Measurements from ENCODE around the gene RIC8A. TPM values are rescaled to one million over a fixed set of nuclear protein-coding genes. Genes with fewer than 3 reads are reported as not detected.

Gene RIC8A
- total and polyA plus RNA-seq, 9 of the 15 experiments (the other 6 are each of a cell fraction or from before 2014, with no cell fraction given): 10.7 to 108 (median 72.1) TPM

DNA sequence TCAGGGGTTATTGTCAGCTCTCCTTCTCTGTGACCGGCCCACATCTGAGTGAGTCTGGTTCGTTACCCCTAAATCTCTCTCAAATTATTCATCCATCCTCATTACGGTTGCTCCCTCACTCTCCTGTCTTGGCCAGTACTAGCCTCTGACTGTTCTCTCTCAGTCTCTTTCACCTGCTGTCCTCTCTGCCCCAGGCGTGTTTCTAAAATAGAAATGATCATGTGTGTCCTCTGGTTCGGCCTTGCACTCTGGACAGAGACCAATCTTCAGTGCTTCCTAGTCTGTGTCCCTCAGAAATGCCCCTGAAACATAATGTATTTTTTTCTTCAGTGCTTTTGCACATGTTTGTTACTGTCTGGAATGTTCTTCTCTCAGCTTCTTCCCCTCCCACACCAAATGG is 34.1 kb downstream of the RIC8A start:
- no TSS peak for BruUV-seq (replicated peaks)
- POLR2A ChIA-PET: interaction anchor here (1.3 kb wide), 1 partner anchor 100 kb away, joined by 3 read pairs; no protein-coding TSS in a partner anchor
- WGBS (ENCODE audit: insufficient coverage, low coverage, missing lambda C conversion rate): 94% methylated on average over 5 of the region's 5 CpGs
- Histone ChIP-seq H3K9me1 (ENCODE audit: control insufficient read depth, insufficient read depth, low read length) (no peaks in the 10 kb centered on the region), H3K27me3 (ENCODE audit: control insufficient read depth in 2 of 2, insufficient read depth in 2 of 2, low read length in 2 of 2) (no peaks in the 10 kb centered on the region), H2AFZ (ENCODE audit: low read depth, low read length) (no peak overlapping the region), H3K79me2 (ENCODE audit: control insufficient read depth, insufficient read depth, low read length) (peaks cover 58% of the 10 kb centered on the region), H3K27ac (ENCODE audit: extremely low read depth, low read depth, low read length) (no peak overlapping the region; the same call in 2 of the 3 replicates), H3K4me3 (no peak overlapping the region), H3K9me3 (replicated peaks; ENCODE audit: control insufficient read depth, insufficient read depth, low read depth, low read length) (no peaks in the 10 kb centered on the region), H4K20me1 (replicated peaks; ENCODE audit: control insufficient read depth, insufficient read depth, low read length) (peaks cover 10% of the 10 kb centered on the region; the same call in 1 of the 2 replicates), H3K9ac (ENCODE audit: insufficient read depth in 1 of 2, low read depth in 2 of 2, low read length in 2 of 2) (no peak overlapping the region), H3K36me3 (ENCODE audit: control insufficient read depth, insufficient read depth, low read length) (peaks cover 84% of the 10 kb centered on the region), H3K4me2 (ENCODE audit: insufficient read depth, low read length) (no peak overlapping the region), H3K4me1 (replicated peaks in 1 of 2; ENCODE audit: control insufficient read depth in 2 of 2, insufficient read depth in 2 of 2, low read length in 2 of 2) (peaks cover 8 to 12% of the 10 kb centered on the region in 2 experiments; a peak in 4 of 5 replicates)
- no peak for DNase-seq (ENCODE audit: extremely low read depth in 1 of 4, low spot score in 3 of 4)
- ATAC-seq: no peak
- CTCF ChIA-PET (ENCODE audit: low intra/inter-chr PET ratio): no interaction called here
- no peak for FAIRE-seq
- in situ Hi-C loops (cut with MboI) (no loop called here), intact Hi-C loops (cut with micrococcal nuclease) (no loop called here)
- TF ChIP-seq MCM5 (IDR thresholded peaks at IDR 0.05; ENCODE audit: low read depth): no peak
- TF ChIP-seq HLTF (IDR thresholded peaks at IDR 0.05): no peak
- TF ChIP-seq, protein P1, sequence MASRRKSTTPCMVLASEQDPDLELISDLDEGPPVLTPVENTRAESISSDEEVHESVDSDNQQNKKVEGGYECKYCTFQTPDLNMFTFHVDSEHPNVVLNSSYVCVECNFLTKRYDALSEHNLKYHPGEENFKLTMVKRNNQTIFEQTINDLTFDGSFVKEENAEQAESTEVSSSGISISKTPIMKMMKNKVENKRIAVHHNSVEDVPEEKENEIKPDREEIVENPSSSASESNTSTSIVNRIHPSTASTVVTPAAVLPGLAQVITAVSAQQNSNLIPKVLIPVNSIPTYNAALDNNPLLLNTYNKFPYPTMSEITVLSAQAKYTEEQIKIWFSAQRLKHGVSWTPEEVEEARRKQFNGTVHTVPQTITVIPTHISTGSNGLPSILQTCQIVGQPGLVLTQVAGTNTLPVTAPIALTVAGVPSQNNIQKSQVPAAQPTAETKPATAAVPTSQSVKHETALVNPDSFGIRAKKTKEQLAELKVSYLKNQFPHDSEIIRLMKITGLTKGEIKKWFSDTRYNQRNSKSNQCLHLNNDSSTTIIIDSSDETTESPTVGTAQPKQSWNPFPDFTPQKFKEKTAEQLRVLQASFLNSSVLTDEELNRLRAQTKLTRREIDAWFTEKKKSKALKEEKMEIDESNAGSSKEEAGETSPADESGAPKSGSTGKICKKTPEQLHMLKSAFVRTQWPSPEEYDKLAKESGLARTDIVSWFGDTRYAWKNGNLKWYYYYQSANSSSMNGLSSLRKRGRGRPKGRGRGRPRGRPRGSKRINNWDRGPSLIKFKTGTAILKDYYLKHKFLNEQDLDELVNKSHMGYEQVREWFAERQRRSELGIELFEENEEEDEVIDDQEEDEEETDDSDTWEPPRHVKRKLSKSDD (conservative IDR thresholded peaks at IDR 0.05; ENCODE audit: low read length): no peak
- TF ChIP-seq ASH1L (IDR thresholded peaks at IDR 0.05; ENCODE audit: borderline replicate concordance, low read depth, partially characterized antibody): no peak
- no peak for TF ChIP-seq CBX3 (IDR thresholded peaks at IDR 0.05; ENCODE audit: borderline replicate concordance in 1 of 2, low read length in 2 of 2)
- TF ChIP-seq TAF1 (IDR thresholded peaks at IDR 0.05; ENCODE audit: control insufficient read depth, extremely low read depth, insufficient read depth, low read length, severe bottlenecking): no peak
- TF ChIP-seq, protein P2, sequence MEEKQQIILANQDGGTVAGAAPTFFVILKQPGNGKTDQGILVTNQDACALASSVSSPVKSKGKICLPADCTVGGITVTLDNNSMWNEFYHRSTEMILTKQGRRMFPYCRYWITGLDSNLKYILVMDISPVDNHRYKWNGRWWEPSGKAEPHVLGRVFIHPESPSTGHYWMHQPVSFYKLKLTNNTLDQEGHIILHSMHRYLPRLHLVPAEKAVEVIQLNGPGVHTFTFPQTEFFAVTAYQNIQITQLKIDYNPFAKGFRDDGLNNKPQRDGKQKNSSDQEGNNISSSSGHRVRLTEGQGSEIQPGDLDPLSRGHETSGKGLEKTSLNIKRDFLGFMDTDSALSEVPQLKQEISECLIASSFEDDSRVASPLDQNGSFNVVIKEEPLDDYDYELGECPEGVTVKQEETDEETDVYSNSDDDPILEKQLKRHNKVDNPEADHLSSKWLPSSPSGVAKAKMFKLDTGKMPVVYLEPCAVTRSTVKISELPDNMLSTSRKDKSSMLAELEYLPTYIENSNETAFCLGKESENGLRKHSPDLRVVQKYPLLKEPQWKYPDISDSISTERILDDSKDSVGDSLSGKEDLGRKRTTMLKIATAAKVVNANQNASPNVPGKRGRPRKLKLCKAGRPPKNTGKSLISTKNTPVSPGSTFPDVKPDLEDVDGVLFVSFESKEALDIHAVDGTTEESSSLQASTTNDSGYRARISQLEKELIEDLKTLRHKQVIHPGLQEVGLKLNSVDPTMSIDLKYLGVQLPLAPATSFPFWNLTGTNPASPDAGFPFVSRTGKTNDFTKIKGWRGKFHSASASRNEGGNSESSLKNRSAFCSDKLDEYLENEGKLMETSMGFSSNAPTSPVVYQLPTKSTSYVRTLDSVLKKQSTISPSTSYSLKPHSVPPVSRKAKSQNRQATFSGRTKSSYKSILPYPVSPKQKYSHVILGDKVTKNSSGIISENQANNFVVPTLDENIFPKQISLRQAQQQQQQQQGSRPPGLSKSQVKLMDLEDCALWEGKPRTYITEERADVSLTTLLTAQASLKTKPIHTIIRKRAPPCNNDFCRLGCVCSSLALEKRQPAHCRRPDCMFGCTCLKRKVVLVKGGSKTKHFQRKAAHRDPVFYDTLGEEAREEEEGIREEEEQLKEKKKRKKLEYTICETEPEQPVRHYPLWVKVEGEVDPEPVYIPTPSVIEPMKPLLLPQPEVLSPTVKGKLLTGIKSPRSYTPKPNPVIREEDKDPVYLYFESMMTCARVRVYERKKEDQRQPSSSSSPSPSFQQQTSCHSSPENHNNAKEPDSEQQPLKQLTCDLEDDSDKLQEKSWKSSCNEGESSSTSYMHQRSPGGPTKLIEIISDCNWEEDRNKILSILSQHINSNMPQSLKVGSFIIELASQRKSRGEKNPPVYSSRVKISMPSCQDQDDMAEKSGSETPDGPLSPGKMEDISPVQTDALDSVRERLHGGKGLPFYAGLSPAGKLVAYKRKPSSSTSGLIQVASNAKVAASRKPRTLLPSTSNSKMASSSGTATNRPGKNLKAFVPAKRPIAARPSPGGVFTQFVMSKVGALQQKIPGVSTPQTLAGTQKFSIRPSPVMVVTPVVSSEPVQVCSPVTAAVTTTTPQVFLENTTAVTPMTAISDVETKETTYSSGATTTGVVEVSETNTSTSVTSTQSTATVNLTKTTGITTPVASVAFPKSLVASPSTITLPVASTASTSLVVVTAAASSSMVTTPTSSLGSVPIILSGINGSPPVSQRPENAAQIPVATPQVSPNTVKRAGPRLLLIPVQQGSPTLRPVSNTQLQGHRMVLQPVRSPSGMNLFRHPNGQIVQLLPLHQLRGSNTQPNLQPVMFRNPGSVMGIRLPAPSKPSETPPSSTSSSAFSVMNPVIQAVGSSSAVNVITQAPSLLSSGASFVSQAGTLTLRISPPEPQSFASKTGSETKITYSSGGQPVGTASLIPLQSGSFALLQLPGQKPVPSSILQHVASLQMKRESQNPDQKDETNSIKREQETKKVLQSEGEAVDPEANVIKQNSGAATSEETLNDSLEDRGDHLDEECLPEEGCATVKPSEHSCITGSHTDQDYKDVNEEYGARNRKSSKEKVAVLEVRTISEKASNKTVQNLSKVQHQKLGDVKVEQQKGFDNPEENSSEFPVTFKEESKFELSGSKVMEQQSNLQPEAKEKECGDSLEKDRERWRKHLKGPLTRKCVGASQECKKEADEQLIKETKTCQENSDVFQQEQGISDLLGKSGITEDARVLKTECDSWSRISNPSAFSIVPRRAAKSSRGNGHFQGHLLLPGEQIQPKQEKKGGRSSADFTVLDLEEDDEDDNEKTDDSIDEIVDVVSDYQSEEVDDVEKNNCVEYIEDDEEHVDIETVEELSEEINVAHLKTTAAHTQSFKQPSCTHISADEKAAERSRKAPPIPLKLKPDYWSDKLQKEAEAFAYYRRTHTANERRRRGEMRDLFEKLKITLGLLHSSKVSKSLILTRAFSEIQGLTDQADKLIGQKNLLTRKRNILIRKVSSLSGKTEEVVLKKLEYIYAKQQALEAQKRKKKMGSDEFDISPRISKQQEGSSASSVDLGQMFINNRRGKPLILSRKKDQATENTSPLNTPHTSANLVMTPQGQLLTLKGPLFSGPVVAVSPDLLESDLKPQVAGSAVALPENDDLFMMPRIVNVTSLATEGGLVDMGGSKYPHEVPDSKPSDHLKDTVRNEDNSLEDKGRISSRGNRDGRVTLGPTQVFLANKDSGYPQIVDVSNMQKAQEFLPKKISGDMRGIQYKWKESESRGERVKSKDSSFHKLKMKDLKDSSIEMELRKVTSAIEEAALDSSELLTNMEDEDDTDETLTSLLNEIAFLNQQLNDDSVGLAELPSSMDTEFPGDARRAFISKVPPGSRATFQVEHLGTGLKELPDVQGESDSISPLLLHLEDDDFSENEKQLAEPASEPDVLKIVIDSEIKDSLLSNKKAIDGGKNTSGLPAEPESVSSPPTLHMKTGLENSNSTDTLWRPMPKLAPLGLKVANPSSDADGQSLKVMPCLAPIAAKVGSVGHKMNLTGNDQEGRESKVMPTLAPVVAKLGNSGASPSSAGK (IDR thresholded peaks at IDR 0.05): no peak
- no peak for TF ChIP-seq TEAD4 (IDR thresholded peaks at IDR 0.05; ENCODE audit: low read length)
- no peak for TF ChIP-seq TEAD4 (CRISPR knock-in tag; IDR thresholded peaks at IDR 0.05; ENCODE audit: borderline replicate concordance)
